Measurements from ENCODE around the gene DZANK1. TPM values are rescaled to one million over a fixed set of nuclear protein-coding genes. Genes with fewer than 3 reads are reported as not detected.
A peak's percentile ranks its signal among the peaks of the same experiment; 100 is the strongest.

Gene DZANK1
- total and polyA plus RNA-seq, 2 donors (not counting 3 experiments of a cell fraction or from before 2014, with no cell fraction given) = 1.1 to 1.8 TPM

- Histone ChIP-seq H2AFZ (ENCODE audit: low read depth, low read length) (no peak overlapping the region), H3K4me1 (ENCODE audit: control insufficient read depth, extremely low read depth, insufficient read depth, low read length) (peaks cover 2% of the 10 kb centered on the region), H3K9me1 (replicated peaks; ENCODE audit: control insufficient read depth, extremely low read depth, insufficient read depth, low read length) (no peaks in the 10 kb centered on the region), H3K27me3 (ENCODE audit: control insufficient read depth in 2 of 2, insufficient read depth in 2 of 2, low read length in 2 of 2) (no peaks in the 10 kb centered on the region), H3K4me2 (ENCODE audit: insufficient read depth, low read length) (no peak overlapping the region), H3K9ac (replicated peaks; ENCODE audit: extremely low read depth, insufficient read depth, low read length) (no peak overlapping the region), H4K20me1 (replicated peaks; ENCODE audit: control insufficient read depth, extremely low read depth, insufficient read depth, low read length) (no peaks in the 10 kb centered on the region), H3K27ac (ENCODE audit: insufficient read depth, low read depth, low read length) (no peak overlapping the region), H3K9me3 (replicated peaks; ENCODE audit: control insufficient read depth, insufficient read depth, low read length) (no peaks in the 10 kb centered on the region), H3K36me3 (ENCODE audit: control insufficient read depth in 2 of 2, extremely low read depth in 1 of 2, insufficient read depth in 2 of 2, low read length in 2 of 2) (no peaks in the 10 kb centered on the region), H3K4me3 (replicated peaks in 1 of 3; ENCODE audit: insufficient read depth in 1 of 3, low read depth in 1 of 3, low read length in 3 of 3) (no peak overlapping the region), H3K79me2 (ENCODE audit: control insufficient read depth, insufficient read depth, low read length) (no peaks in the 10 kb centered on the region)
- no TSS peak for BruUV-seq (replicated peaks)
- DNase-seq (ENCODE audit: low read depth, low spot score) (peak; percentile 73), FAIRE-seq (peak; percentile 75)
- CTCF ChIA-PET = no interaction called here
- dilution Hi-C loops (cut with MboI; ENCODE audit: extremely low pct_ligation_motif_present, low sequenced_read_pairs) = no loop called here
- intact Hi-C loops (cut with micrococcal nuclease) = no loop called here
- POLR2A ChIA-PET = no interaction called here
- TF ChIP-seq JUN (IDR thresholded peaks at IDR 0.05; ENCODE audit: borderline replicate concordance, insufficient read depth, insufficient read length, low read depth) = no peak
- no peak for TF ChIP-seq GATA2 (IDR thresholded peaks at IDR 0.05; ENCODE audit: insufficient read depth, insufficient read length, low read depth, low read length)
- no peak for TF ChIP-seq MYC (IDR thresholded peaks at IDR 0.05; ENCODE audit: low read depth, low read length)
- TF ChIP-seq EZH2 (IDR thresholded peaks at IDR 0.05; ENCODE audit: borderline replicate concordance, low read depth, low read length, severe bottlenecking) = no peak
- TF ChIP-seq POLR2AphosphoS5 (IDR thresholded peaks at IDR 0.05; ENCODE audit: insufficient read depth, low read depth, low read length) = no peak
- no peak for TF ChIP-seq MAX (IDR thresholded peaks at IDR 0.05; ENCODE audit: insufficient read depth, insufficient read length)
- no peak for TF ChIP-seq FOS (IDR thresholded peaks at IDR 0.05; ENCODE audit: borderline replicate concordance, insufficient read depth, low read length)
- no peak for TF ChIP-seq POLR2A (IDR thresholded peaks at IDR 0.05; ENCODE audit: low read depth, low read length)
- TF ChIP-seq CTCF (IDR thresholded peaks at IDR 0.05; ENCODE audit: extremely low read depth in 1 of 2, insufficient read depth in 1 of 2, low read depth in 1 of 2, low read length in 2 of 2) = no peak
Observed at GRCh38 chr20:18428490-18429173, 38.2 kb downstream of the DZANK1 start.
